GM18517 (cell line): ENCODE data around the gene PLXNA4.

Experiments used
- ATAC-seq: cut with Tn5 transposase; IDR thresholded peaks from one replicate; pipeline ENCODE4 v1.9.1; 2021; ENCODE audit warnings: mild to moderate bottlenecking, moderate library complexity; ENCODE audit not compliant: unreplicated experiment

Gene PLXNA4

DNA sequence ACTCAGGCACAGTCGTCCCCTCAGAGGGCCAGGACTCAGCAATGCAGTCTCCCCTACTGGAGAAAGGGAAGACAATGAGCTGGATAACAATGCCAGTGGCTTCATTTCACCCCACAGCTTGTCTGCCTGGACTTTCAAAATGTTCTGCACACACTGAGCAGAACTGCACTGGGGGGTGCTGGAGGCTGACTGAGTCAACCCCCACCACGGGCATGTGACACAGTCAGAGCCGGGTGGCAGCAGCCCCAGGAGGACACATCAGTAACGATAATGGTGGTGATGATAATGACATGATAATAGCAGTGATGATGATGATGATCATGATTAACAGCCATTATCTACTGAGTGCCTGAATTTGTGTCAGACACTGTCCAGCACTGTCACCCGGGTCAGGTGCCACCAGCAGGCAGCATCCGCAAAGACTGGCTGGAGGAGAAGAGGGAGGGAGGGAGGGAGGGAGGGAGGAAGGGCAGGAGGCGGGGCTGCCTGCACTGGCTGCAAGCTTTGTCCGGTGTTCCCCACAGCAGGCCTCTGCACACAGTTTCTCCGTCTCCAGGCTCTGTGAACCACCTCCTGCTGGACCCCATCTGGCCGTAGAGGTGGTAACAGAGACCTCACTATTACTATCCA is 67.4 kb downstream of the PLXNA4 start:
- ATAC-seq, result no peak

DNA sequence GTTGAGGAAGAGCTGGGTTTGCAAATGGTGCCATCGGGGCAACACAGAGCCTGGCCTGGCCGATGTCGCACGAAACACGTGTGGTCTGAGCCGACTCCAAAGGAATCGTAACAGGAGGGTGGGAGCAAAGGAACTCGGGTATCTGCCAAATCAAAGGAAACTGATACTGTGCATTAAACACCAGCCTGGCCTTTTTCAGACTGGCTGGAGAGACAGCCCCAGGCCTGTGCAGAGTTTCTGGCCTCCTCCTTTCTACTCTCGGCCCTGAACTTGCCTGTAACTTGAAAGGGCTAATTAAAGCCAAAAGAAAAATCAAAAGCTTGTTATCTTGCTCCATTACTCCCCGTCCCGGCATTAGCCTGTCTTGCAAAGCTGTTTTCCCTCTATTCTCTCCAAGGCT is 71.4 kb downstream of the PLXNA4 start:
- ATAC-seq, result no peak

DNA sequence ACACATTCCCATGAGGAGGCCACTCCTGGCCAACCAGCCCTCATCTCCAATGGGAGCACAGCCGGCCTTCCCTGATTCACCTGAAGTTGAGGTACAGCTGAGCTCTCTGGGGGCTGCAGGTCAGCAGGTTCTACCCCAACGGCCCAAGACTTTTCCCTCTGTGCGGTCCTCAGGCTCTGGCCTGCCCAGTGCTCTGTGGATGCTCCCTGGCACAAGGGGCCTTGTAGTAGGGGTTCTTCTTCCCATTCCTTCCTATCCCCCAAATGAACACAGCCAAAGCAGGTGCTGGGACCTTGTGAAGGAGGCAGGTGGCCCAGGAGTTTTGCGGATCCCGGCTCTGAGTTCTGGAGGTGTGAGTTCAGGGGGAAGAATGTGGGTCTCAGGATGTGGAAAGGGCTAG is 72.2 kb downstream of the PLXNA4 start:
- ATAC-seq, result no peak

DNA sequence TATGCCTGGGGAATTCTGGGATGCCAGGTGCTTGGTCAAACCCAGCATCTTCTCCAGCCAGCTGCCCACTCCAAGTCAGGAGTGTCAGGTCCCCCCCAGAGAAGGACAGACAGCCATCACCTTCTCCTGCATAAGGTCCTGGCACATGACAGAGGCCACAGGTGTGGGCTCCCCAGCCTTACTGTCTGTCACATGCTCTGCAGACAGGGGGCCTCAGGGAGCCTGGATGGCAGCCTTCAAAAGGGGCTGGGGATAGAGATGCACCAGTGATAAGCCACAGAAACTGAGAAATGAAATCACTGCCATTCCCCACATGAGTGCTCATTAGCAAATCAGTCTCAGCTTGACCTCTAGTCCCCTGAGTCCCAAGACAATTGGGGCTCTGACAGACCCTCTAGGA is 72.9 kb downstream of the PLXNA4 start:
- no peak for ATAC-seq

DNA sequence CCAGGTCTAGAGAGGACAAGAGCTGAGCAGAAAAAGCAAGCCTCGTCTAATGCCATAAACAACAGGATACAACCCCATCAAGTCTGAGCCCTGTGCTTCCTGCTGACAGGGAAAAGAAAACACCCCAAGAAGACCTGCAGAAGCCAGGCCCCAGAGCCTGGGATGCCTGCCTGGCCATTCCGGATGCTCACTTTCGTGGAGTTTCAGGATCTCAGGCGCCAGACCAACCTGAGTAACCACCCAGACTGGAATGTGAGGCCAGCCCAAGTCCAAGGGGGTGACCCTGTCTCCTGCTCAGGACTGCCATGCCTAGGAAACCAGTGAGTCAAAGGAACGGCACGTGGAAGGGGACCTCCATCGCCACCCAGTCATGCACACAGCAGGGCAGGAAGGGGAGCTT is 74.3 kb downstream of the PLXNA4 start:
- ATAC-seq, result no peak

DNA sequence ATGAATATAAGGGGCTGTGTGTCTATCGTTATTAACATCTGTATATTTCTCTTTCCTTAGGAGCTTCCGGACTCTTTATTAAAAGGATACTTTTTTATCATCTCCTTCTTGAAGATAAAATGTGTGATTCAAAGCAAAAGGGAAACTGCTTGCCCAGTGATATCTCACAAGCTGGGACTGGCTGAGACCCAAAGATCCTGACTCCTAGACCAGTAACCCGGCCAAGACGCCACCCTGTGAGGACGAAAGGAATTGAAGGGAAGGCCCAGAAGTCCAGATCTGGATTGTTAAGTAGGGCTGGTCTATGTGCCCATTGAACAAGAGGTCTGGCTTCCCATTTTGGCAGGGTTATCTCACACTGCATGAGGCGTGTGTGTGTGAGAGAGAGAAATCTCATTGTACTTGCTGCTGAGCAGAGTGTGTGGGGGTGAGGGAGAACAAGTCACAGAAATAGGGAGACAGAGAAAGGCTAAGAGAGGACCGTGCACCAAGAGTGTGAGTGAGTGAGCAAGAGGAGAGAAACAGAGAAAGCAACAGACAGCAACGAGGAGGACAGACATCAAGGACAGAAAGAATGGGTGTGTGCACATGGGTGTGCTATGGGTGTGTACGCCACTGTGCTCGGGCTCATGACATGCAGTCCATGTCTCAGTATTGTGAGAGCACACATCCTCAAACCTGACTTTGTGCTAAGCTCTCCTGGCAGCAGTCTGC is 75.4 kb downstream of the PLXNA4 start:
- ATAC-seq, result no peak

DNA sequence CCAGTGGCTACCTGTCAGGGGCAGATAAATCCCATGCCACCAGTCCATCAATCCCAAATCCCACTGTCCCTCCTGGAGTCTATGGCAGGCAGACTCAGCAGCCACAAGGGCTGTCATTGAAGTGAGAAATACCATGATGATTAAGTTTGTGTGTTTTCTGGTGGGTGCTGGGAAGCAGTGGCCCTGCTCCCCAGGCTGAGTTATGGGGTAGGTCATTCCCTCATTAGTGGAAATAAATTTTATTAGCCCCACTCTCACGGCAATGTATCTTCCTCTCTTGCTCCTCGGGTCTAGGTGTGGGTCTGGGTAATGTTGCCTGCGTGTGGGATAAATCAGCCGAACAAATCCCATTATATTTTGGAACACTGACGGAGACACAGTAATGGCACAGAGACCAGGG is 76.8 kb downstream of the PLXNA4 start:
- no peak for ATAC-seq

DNA sequence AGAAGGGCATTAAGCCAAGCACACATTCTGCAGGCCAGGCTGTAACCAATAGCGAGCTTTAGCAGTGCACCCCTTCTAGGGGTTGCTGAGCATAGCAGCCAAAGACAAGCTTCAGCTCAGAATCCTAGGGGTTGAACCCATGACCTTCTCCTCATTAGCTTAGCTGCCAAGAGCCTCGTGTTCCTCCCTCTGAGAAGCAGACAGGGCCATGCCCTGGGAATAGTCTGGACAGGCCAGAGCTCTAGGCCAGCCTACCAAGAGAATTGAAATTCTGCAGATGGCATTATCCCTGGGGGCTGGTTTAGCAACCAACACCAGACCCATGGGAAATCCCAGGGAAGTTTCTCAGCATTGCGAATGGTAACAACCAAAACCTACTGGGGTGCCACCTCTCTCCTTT is 77.2 kb downstream of the PLXNA4 start:
- ATAC-seq, result no peak

DNA sequence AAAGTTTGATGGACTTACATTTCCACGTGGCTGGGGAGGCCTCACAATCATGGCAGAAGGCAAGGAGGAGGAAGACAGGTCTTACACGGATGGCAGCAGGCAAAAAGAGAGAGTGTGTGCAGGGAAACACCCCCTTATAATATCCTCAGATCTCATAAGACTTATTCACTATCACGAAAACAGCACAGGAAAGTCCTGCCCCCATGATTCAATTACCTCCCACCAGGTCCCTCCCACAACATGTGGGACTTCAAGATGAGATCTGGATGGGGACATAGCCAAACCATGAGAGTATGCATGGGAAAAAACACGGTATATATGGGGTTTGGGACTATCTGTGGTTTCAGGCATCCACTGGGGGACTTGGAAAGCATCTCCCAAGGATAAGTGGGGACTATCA is 78.0 kb downstream of the PLXNA4 start:
- no peak for ATAC-seq

DNA sequence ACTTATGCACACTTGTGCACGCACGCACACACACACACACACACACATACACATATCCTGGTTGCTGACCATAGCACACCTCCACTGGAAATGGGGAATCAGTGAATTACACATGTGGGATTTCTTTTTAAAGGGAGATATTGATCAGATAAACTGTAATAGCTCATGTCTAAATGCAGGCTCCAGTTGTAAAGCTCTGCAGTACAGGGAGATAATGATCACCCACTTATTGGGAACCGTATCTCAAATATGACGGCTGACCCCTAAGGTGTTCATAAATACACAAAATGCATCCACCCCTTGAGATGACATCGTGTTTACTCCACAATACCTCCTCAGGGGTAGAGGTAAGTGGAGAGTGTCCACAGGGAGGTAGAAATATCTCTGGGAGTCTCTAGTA is 79.2 kb downstream of the PLXNA4 start:
- no peak for ATAC-seq

DNA sequence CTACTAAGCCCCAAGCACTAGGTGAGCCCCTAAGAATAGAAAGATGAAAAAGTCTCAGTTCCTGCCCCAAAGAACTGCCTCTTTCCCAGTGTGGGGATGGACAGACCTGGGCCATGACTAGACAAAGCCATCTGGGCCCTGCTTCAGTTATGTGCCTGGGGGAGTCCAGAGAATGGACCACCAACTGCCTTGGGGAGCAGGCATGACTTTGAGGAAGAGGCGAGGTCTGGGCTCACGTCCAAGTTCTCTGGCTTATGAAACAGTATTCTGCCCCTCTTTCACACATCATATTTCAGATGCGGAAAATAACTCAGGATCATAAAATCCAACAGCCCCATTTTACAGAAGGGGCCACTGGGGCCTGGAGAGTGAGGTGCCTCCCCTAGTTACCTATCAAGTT is 80.3 kb downstream of the PLXNA4 start:
- ATAC-seq, result no peak

DNA sequence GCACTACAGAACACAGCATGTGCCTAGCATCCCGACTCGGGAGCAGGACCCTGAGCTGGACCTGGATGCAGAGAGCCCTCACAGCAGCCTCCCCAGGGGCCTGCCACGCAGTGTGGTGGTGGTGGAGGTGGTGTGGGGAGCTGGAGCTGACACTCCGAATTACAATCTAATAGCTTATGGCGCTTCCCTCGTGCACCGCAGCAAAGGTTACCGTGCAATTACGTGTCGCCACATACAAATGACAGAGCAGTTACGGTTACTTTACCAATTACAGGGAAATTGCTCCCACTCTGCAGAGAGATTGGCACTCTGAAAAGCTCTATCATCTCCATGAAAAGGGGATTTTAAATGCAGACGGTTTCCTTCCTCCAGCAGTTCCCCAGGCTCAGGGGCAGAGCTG is 81.8 kb downstream of the PLXNA4 start:
- no peak for ATAC-seq

DNA sequence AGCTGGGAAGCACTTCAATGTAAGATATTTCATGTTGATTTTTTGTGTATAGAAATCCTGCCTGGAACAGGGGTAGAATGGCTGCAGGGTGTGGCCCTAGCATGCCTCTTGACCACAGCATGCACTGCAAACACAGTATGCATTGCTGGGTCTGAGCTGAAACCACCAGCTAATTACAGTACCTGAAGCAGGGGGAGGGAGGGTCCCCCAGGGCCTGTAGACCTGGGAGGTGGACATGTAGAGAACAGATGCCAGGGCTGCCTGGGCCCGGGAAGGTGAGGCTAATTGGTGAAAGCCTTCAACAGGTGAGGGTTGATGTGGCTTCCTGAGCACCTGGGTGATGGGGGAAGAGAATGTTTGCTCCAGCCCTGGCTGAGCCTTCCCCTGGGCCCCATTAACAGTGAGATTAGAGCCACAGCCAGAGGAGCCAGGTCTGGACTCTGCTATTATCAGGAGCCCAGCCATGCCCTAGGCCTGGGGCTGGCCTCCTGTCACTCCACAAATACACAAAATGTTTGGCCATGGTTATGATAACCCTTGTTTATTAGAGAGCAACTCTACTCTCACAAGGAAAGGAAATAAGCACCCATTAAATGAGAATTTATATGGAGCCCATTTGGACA is 83.3 kb downstream of the PLXNA4 start:
- ATAC-seq, result no peak

DNA sequence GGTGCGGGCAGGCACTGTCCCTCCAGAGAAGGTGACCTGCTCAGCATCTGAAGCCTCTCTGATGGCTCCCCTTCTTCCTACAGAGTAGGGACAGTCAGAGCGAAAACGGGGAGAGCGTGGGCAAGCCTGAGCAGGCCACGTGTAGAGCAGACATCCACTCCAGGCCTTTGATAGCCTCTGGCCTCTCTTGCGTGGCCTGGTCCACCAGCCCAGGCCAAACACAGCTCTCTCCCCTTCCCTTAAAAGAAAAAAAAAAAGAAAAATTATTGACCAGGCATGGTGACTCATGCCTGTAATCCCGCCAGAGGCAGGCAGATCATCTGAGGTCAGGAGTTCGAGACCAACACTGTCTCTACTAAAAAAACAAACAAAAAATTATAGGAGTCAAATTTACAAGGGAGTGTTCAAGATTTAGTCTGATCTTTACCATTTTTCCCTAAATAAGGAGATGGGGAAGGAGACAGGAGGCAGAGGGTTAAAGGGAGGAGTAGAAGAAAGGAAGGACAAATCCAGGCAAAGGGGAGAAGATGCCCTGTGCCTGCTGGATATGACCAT is 84.8 kb downstream of the PLXNA4 start:
- ATAC-seq, result no peak

DNA sequence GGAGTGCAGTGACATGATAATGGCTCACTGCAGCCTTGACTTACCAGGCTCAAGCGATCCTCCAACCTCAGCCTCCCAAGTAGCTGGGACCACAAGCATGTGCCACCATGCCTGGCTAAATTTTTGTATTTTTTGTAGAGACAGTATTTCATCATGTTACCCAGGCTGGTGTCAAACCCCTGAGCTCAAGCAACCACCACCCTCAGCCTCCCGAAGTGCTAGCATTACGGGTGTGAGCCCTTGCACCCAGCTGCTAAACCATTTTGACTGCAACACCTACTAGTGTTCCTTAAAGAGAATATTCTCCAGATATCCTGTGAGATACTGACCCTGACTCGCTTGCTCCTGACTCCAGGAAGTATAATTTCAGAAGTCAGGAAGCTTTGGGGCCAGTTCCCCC is 85.8 kb downstream of the PLXNA4 start:
- no peak for ATAC-seq

DNA sequence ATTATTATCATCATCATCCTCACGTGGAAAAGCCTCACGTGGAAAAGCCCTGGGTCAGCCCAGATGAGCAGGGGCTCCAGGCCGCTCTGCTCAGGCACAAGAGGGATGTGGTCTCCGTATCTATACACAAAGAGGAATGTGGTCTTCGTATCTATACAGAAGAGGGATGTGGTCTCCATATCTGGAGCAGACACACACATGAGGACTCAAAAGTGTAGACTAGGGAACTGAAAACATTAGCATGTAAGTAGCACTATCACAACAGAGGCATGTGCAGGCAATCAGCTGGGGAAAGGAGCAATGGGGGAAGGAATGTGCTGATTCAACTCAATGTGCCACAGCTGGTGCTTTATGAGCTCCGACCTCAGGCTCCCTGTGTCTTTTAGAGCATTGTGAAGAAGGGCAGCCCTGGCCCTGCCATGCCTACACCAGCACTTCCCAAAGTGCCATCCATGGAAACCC is 86.5 kb downstream of the PLXNA4 start:
- ATAC-seq, result no peak

DNA sequence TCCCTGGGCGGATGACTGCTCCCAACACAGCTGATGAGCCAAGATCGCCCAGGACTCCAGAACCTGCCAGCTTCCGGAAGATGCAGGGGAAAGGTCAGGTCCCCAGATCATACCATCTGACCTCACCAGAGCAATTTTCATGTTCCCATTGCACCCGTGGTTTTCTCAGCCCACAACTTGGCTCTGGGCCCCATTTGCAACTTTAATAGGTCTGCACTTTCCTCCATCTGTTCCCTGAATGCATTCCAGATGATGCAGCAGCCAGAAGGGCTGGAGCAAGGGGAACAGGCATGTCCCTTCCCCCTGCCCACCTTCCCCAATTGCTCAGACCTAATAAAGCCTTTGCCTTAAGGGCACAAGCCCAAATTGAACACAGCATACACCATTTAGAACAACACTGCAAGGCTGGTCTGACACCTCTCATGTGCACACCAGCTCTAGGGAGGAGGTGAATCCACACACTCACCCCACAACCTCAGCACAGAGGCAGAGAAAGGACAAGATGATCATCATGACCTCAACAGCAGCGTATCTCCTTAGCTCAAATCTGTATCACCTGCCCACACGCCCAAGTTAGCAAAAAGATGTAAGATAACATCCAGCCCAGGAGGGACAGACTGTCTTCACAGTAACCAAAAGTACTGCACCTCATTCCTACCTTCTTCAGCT is 87.5 kb downstream of the PLXNA4 start:
- no peak for ATAC-seq

DNA sequence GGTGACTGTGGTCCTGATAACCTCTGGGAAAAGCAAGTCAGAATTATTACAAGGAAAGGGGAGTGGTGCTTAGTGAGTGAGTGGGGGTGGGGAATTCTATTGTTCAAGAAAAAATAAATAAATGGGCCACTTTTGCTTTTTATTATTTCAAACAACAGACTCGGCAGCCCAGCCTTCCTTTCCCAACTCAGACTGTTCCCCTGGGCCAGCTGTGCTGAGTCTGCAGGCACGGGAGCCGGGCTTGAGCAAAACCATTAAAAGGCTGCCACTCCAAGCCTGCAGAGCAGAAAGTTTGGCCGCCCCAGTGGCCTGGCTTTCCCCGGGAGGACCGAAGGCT is 90.0 kb downstream of the PLXNA4 start:
- ATAC-seq, result no peak

DNA sequence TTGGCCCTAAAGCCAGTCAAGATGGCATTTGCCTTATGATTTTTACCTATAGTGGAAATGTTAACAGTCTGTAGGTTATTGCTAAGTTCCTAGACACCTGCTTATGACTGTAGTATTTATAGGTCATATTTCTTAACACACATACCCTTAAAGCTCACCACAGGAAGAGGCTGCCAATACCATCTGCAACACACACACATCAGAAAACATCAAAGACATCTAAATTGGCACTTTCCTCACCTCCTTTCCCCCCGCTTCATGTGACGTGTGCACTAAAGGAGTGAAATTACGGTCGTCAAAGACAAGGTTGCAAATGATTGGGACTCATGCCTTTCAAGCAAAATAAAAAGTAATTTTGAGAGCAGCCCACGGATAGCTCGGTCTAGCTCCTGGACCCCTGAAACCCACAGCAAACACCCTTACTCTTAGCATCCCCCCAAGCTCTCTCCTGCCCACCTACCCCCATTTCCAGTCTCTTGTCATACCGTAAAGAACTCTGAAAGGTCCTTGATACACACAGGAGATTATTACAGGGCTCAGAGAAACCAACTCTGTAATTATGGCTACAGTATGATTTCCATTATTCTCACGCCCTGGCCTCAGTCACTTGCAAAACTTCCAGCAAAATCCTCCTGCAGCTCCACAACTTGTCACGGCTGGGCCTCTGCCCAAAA is 90.5 kb downstream of the PLXNA4 start:
- no peak for ATAC-seq

DNA sequence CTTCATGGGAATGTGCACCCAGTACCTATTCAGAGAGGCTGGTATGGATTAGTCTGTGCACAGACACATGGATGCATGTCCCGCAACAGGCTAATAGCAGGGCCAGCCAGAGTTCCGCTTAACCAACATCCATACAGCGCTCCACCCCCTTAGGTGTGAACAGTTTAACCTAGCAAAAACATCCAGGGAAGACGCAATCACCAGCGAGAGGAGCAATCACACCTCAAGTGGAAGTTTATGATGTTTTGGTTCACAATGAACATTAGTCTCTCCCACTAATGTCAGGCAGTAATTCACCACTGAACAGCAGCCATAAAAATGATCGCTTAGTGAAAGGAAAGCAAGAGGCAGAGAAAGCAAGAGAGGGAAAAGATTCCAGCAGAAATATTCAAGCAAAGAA is 91.1 kb downstream of the PLXNA4 start:
- no peak for ATAC-seq

DNA sequence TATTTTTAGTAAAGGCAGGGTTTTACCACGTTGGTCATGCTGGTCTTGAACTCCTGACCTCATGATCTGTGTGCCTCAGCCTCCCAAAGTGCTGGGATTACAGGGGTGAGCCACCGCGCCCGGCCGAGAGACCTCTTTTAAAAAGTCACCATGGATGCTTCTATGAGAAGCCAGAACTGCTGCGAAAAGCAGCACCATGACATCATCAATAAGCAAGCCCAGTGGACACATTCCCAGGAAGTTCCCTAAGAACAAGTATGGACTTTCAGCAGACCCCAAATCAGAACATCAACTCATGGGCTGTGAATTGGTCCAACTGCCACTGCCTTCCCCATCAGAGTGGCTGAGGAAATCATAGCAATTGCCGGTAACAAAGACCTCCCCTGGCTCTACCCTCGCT is 93.4 kb downstream of the PLXNA4 start:
- no peak for ATAC-seq
